ENCODE data around the gene WDR64. TPM values are rescaled to one million over a fixed set of nuclear protein-coding genes. Genes with fewer than 3 reads are reported as not detected.

Gene WDR64
- total and polyA plus RNA-seq, 2 of the 4 experiments (the other 2 are of a cell fraction): not detected

DNA sequence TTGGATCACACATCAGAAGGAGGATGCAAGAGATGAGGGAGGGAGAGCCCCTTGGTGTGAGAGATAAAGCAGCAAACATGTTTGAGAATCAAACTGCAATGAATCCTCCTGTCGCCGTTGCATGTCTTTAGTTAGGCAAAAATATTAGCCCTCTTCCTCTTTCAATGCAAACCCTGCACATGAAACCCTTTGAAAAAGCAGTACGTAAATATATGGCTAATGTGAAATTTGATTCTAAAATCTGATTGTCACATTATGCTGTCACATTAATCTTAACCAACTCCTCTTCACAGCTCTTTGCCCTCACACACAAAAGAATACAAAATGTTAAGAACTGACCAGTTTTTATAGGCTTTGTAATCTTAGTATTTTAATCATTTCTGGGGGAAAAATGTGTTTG, 63.4 kb downstream of the WDR64 start:
- no peak overlapping the region for H4K8ac ChIP-seq (ENCODE audit: low read depth in 2 of 2, low read length in 2 of 2)
- H2AK9ac ChIP-seq (replicated peaks; ENCODE audit: low read depth, low read length, poor library complexity): no peak overlapping the region
- H2AFZ ChIP-seq (replicated peaks; ENCODE audit: low read length, poor library complexity): no peak overlapping the region
- H2BK15ac ChIP-seq (ENCODE audit: low read depth, low read length): no peak overlapping the region
- no peak overlapping the region for H3K9ac ChIP-seq (ENCODE audit: low read depth, low read length)
- H3K27me3 ChIP-seq (ENCODE audit: control insufficient read depth, insufficient read depth, low read length): 0 out of 2 replicates have a peak, but pooled peaks cover 2% of the 10 kb centered on the region
- no peak overlapping the region for H3K4ac ChIP-seq (ENCODE audit: low read depth, low read length)
- no peak overlapping the region for H3K4me3 ChIP-seq (ENCODE audit: insufficient read depth, low read depth, low read length)
- H3K4me2 ChIP-seq (ENCODE audit: low read depth, low read length): no peak overlapping the region
- H3K56ac ChIP-seq (ENCODE audit: extremely low read depth, insufficient read depth, low read length): no peak overlapping the region
- H2BK5ac ChIP-seq (ENCODE audit: low read depth, low read length, poor library complexity, severe bottlenecking): no peak overlapping the region
- no peak overlapping the region for H3K27ac ChIP-seq (ENCODE audit: insufficient read depth, low read length)
- H3K79me1 ChIP-seq (ENCODE audit: low read depth in 1 of 2, low read length in 2 of 2): no peaks in the 10 kb centered on the region
- POLR2A ChIA-PET (ENCODE audit: unreplicated experiment): no interaction called here
- H4K91ac ChIP-seq (ENCODE audit: insufficient read depth, low read depth, low read length): no peak overlapping the region
- no peaks in the 10 kb centered on the region for H3K36me3 ChIP-seq (ENCODE audit: control insufficient read depth, insufficient read depth, low read length)
- CTCF ChIA-PET: no interaction called here
- H3K4me1 ChIP-seq (ENCODE audit: control insufficient read depth, insufficient read depth, low read length): no peaks in the 10 kb centered on the region
- BruUV-seq (replicated peaks): no TSS peak
- DNase-seq (no peak), ATAC-seq (ENCODE audit: low read depth) (no peak)
- no peak overlapping the region for H3K23ac ChIP-seq (ENCODE audit: low read depth, low read length)
- no peak overlapping the region for H4K5ac ChIP-seq (ENCODE audit: low read depth, low read length)
- no peaks in the 10 kb centered on the region for H3K9me3 ChIP-seq (ENCODE audit: control insufficient read depth, insufficient read depth, low read length)
- H2BK20ac ChIP-seq (ENCODE audit: low read depth, low read length): no peak overlapping the region
- intact Hi-C loops (cut with micrococcal nuclease): loop anchor here (5.0 kb wide), 1 partner anchor 48 kb away; no protein-coding TSS in a partner anchor
- dilution Hi-C loops (cut with HindIII; ENCODE audit: low sequenced_read_pairs, unreplicated experiment): no loop called here
- H3K9me1 ChIP-seq (ENCODE audit: insufficient read depth, low read length): no peaks in the 10 kb centered on the region
- H3K14ac ChIP-seq (replicated peaks; ENCODE audit: low read depth, low read length): no peak overlapping the region
- no CpG with 5 or more reads among the region's 3 CpGs for WGBS, 2 experiments (ENCODE audit: extremely low coverage in 2 of 2, insufficient read length in 1 of 2)
- H4K20me1 ChIP-seq (ENCODE audit: insufficient read depth, low read length): no peaks in the 10 kb centered on the region
- H2AK5ac ChIP-seq (ENCODE audit: low read depth, low read length): no peak overlapping the region
- in situ Hi-C loops (cut with MboI; ENCODE audit: low sequenced_read_pairs): no loop called here
- H2BK120ac ChIP-seq (ENCODE audit: low read depth, low read length): no peak overlapping the region
- no peak overlapping the region for H3K18ac ChIP-seq (ENCODE audit: low read depth, low read length)
- TF ChIP-seq CHD1 (IDR thresholded peaks at IDR 0.05; ENCODE audit: low read depth, low read length) (no peak), RFX5 (IDR thresholded peaks at IDR 0.05; ENCODE audit: low read depth, low read length) (no peak), RCOR1 (IDR thresholded peaks at IDR 0.05; ENCODE audit: insufficient replicate concordance, low read length) (no peak), BHLHE40 (IDR thresholded peaks at IDR 0.05; ENCODE audit: low read depth, low read length) (no peak), MXI1 (IDR thresholded peaks at IDR 0.05; ENCODE audit: borderline replicate concordance, low read depth, low read length) (no peak), RAD21 (IDR thresholded peaks at IDR 0.05; ENCODE audit: low read length) (no peak), POLR2A (IDR thresholded peaks at IDR 0.05; ENCODE audit: low read depth, low read length) (no peak)
- TF ChIP-seq, protein P1, sequence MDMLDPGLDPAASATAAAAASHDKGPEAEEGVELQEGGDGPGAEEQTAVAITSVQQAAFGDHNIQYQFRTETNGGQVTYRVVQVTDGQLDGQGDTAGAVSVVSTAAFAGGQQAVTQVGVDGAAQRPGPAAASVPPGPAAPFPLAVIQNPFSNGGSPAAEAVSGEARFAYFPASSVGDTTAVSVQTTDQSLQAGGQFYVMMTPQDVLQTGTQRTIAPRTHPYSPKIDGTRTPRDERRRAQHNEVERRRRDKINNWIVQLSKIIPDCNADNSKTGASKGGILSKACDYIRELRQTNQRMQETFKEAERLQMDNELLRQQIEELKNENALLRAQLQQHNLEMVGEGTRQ (IDR thresholded peaks at IDR 0.05; ENCODE audit: low read depth, low read length): no peak
